Testis (tissue), 3 donors: Measurements from ENCODE around the gene SEZ6. TPM values are rescaled to one million over a fixed set of nuclear protein-coding genes. Genes with fewer than 3 reads are reported as not detected.

Experiments used
- DNase-seq: peaks from one replicate; pipeline ENCODE4 v3.0.0-alpha.2; 2019
- H3K27ac ChIP-seq, 2 donors: fragments of 200-600 bp; sonication (generic); one replicate each; pipeline ENCODE4 v1.5.1; 2019
- H3K27me3 ChIP-seq: fragments of 200-600 bp; sonication (generic); one replicate; pipeline ENCODE4 v1.5.1; 2019
- H3K36me3 ChIP-seq: fragments of 200-600 bp; sonication (generic); one replicate; pipeline ENCODE4 v1.5.1; 2017; ENCODE audit warnings: low read depth; ENCODE audit errors: missing control alignments
- H3K4me1 ChIP-seq: fragments of 200-600 bp; sonication (generic); one replicate; pipeline ENCODE4 v1.5.1; 2019
- H3K4me3 ChIP-seq, 2 donors: fragments of 200-600 bp; sonication (generic); one replicate each; pipeline ENCODE4 v1.5.1; 2017 to 2019
- H3K9me3 ChIP-seq: fragments of 200-600 bp; sonication (generic); one replicate; pipeline ENCODE4 v1.5.1; 2017
- POLR2A ChIP-seq: fragments of 450-650 bp; IDR thresholded peaks from one replicate; pipeline ENCODE4 v1.6.1; 2017; ENCODE audit warnings: antibody characterized with exemption, mild to moderate bottlenecking, moderate library complexity
- WGBS, 2 donors: methylation state at CpG; one replicate each; pipeline ENCODE4 v1.1.5; 2018; 5-methylcytosine and 5-hydroxymethylcytosine counted together
- intact Hi-C: fragments of 100-400 bp; cut with DNase I; formaldehyde crosslinking; loops from one replicate; pipeline ENCODE4 v1.15.1; 2023; ENCODE audit warnings: low total_unique reads
- polyA plus RNA-seq: library from polyadenylated mRNA; stranded (reverse); fragments of 350-450 nt; fragmentation: Illumina TruSeq; extraction: RNeasy Lipid Tissue Mini Kit (QIAGEN cat#74804); gene quantifications from one replicate; pipeline ENCODE4 v1.2.3, GENCODE V29; 2014; ENCODE audit warnings: low read depth, low replicate concordance; ENCODE audit not compliant: insufficient read depth
- total RNA-seq, 2 donors: library from RNA; depleted of rRNA; stranded (reverse); fragments of >200 nt; gene quantifications; one replicate each; pipeline ENCODE4 v1.2.3, GENCODE V29; 2016
- TF ChIP-seq, protein P1 (sequence below), 3 experiments: fragments of 450-650 bp in 2 of 3; fragments of 200-600 bp in 1 of 3; sonication (generic) in 1 of 3; IDR thresholded peaks; one replicate each; pipeline ENCODE4 v1.5.1; 2016 to 2019; ENCODE audit warnings: antibody characterized with exemption in 3 of 3, mild to moderate bottlenecking in 2 of 3, moderate library complexity in 1 of 3

Gene SEZ6
- total and polyA plus RNA-seq, 3 donors from 2014 or later = 0.53 to 2.1 (median 0.79) TPM

DNA sequence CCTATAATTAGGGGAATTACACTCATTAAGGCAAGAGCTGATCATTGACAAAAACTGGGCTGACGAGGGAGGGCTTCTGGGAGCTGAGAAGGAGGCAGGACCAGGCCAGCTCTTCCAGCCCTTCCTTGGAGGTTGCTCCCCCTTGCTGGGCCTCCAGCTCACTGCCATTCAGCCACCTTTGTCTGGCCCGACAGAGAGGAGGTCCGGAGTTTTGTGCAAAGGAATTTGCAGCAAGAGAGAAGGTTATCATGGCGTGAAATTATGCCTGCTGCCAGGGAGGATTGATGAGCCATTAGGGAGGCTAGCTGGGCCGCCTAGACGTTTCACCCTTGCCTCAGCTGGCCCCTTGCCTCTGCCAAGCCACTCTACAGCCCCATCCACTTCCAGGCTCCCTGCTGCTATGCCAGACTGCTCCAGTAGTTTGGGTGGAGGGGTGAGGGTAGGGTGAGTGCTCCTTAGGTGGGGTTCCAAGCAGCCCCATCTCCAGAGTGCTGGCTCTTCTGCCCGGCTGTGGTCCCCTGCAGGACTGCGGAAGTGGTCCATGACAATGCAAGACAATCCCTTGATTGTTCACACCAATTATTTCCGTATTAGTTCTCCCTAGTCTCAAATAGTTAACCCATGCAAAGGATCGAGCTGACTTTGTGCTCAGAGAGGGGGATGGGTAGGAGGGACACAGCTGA lies 37.5 kb downstream of the SEZ6 start:
- TF ChIP-seq, protein P1, sequence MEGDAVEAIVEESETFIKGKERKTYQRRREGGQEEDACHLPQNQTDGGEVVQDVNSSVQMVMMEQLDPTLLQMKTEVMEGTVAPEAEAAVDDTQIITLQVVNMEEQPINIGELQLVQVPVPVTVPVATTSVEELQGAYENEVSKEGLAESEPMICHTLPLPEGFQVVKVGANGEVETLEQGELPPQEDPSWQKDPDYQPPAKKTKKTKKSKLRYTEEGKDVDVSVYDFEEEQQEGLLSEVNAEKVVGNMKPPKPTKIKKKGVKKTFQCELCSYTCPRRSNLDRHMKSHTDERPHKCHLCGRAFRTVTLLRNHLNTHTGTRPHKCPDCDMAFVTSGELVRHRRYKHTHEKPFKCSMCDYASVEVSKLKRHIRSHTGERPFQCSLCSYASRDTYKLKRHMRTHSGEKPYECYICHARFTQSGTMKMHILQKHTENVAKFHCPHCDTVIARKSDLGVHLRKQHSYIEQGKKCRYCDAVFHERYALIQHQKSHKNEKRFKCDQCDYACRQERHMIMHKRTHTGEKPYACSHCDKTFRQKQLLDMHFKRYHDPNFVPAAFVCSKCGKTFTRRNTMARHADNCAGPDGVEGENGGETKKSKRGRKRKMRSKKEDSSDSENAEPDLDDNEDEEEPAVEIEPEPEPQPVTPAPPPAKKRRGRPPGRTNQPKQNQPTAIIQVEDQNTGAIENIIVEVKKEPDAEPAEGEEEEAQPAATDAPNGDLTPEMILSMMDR (IDR thresholded peaks at IDR 0.05) = no peak
- TF ChIP-seq POLR2A = no peak
- intact Hi-C loops = loop anchor here (5.0 to 10.0 kb wide), 2 partner anchors 139 to 316 kb away; no protein-coding TSS in a partner anchor
- no peak for DNase-seq
- Histone ChIP-seq H3K27ac (no peak overlapping the region), H3K9me3 (no peaks in the 10 kb centered on the region), H3K27me3 (no peaks in the 10 kb centered on the region), H3K36me3 (no peaks in the 10 kb centered on the region), H3K4me3 (no peak overlapping the region), H3K4me1 (no peaks in the 10 kb centered on the region)
- WGBS, 2 donors = 41 to 58% methylated on average over 10 of the region's 10 CpGs

DNA sequence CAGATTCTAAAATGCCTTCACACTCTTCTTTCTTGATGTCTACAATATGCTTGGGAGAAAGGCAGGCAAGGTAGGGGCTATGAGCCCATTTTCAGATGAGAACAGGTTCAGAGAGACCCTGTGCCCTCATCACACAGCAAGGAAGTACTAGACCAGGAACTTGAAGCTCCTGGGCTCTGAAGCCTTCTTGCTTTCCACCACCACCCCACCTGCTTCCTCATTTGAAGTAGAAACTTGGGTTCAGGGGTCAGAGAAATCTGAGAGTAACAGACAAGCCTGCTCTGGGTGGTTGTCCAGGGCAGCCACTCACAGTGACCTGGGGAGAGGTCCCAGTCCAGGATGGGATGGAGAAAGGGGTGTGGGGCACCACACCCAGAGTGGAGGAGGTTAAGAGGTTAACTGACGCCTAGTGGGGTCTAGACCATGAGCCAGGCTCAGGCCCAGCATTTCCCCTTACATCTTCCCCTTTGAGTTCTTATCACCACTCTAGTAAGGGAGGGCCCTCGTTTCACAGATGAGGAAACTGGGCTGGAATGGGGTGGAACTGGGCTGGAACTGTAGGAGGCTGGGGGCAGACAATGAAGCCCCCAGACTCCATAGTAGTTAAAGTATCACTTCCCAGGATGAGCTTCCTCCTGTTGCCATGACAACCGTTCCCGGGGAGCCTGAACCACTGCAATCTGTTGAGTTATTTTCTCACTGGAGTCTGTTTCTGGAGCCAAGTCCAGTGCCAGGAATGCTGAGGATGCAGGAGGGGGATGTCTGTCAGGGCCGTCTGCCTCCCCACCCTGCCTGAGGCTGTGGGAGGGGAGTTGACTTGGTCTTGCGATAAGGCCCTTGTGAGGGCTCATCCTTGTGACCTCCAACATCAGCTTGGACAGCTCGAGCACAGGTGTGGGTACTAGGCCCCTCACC lies 38.4 kb downstream of the SEZ6 start:
- WGBS, 2 donors = 59 to 67% methylated on average over 4 to 7 of the region's 7 CpGs

DNA sequence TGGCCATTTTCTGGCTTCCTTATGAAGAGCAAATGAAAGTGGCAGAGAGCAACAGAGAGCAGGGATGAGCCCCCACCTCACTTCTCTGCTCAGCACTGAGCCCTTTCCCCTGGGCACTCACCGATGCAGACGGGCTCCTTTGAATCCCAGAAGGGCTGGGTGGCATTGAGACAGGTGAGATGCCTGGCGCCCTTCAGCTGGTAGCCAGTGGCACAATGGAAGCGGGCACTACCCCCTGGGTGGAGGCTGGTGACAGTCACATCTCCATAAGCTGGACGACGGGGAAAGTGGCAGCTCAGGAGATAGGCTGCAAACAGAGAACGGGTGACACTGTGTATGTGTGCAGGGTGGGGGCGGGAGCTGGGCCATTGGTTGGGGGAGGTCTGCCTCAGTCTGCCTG lies 42.0 kb downstream of the SEZ6 start:
- no peak overlapping the region for H3K4me3 ChIP-seq
- no peak overlapping the region for H3K27ac ChIP-seq
- H3K27me3 ChIP-seq = no peaks in the 10 kb centered on the region
- intact Hi-C loops = loop anchor here (10.0 kb wide), 1 partner anchor 321 kb away; no protein-coding TSS in a partner anchor
- no peaks in the 10 kb centered on the region for H3K9me3 ChIP-seq
- no peak for DNase-seq
- no peaks in the 10 kb centered on the region for H3K4me1 ChIP-seq
- TF ChIP-seq, protein P1 (IDR thresholded peaks at IDR 0.05) = no peak
- TF ChIP-seq POLR2A = no peak
- WGBS, 2 donors = 78 to 79% methylated on average over 8 of the region's 8 CpGs
- no peaks in the 10 kb centered on the region for H3K36me3 ChIP-seq

More for the DNA sequence above, 38.4 kb downstream of the SEZ6 start:
- no peak overlapping the region for H3K27ac ChIP-seq
- no peak for DNase-seq
- H3K4me3 ChIP-seq = no peak overlapping the region
- H3K36me3 ChIP-seq = no peaks in the 10 kb centered on the region
- no peaks in the 10 kb centered on the region for H3K9me3 ChIP-seq
- no peaks in the 10 kb centered on the region for H3K4me1 ChIP-seq
- intact Hi-C loops = loop anchor here (5.0 to 10.0 kb wide), 2 partner anchors 140 to 317 kb away; no protein-coding TSS in a partner anchor
- no peak for TF ChIP-seq POLR2A
- TF ChIP-seq, protein P1 (IDR thresholded peaks at IDR 0.05) = no peak
- H3K27me3 ChIP-seq = no peaks in the 10 kb centered on the region

DNA sequence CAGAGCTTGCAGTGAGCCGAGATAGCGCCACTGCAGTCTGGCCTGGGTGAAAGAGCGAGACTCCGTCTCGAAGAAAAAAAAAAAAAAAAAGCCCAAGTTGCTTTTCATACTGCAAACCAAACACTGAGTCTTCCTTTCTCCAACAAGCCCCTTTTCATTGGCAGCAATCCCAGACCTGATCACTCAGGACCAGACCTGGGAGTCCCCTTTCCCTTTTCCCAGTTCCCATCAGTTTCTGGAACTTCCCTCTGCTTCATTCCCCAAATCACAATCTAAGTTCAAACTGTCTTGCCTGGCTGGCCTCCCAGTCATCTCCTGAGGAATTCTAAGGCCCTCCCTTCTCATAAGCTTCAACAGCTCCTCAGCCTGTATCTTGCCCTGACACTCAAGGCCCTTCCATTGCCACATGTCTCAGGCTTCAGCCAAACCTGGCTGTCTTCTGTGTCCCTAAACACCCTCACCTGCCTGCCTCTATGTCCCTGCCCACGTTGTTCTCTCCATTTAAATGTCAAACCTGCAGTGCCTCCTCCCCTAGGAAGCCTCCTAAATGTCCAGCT lies 42.7 kb downstream of the SEZ6 start:
- H3K4me1 ChIP-seq = no peaks in the 10 kb centered on the region
- no peak overlapping the region for H3K4me3 ChIP-seq
- DNase-seq = no peak
- TF ChIP-seq, protein P1 (IDR thresholded peaks at IDR 0.05) = no peak
- TF ChIP-seq POLR2A = no peak
- 58 to 71% methylated on average over 6 of the region's 6 CpGs for WGBS, 2 donors
- H3K36me3 ChIP-seq = no peaks in the 10 kb centered on the region
- H3K27ac ChIP-seq = no peak overlapping the region
- no peaks in the 10 kb centered on the region for H3K9me3 ChIP-seq
- intact Hi-C loops = loop anchor here (10.0 kb wide), 1 partner anchor 322 kb away; no protein-coding TSS in a partner anchor
- H3K27me3 ChIP-seq = no peaks in the 10 kb centered on the region
